ENCODE results near the gene STYX.
"Not testable (repeated sequence)": the region's sequence is repeated elsewhere in the genome, so short reads cannot be mapped to it uniquely, and the experiment has no call there.

The STYX gene

GRCh38 chr14:52727509-52727908, 2.5 kb upstream of the STYX start:
- not testable (repeated sequence) for DNase-seq

- not testable (repeated sequence) for DNase-seq
These were observed 931 bp upstream of the STYX start for GRCh38 chr14:52729035-52729434.

- no peak for DNase-seq
These were observed 411 bp upstream of the STYX start for GRCh38 chr14:52729585-52729924.

- DNase-seq: no peak
These were observed 744 bp downstream of the STYX start for GRCh38 chr14:52730709-52731111.

GRCh38 chr14:52733824-52734223, 3.9 kb downstream of the STYX start:
- no peak for DNase-seq

GRCh38 chr14:52735921-52736489, 6.0 kb downstream of the STYX start:
- DNase-seq: no peak

- no peak for DNase-seq
These were observed 8.4 kb downstream of the STYX start for GRCh38 chr14:52738409-52738808.

GRCh38 chr14:52740751-52741150, 10.8 kb downstream of the STYX start:
- no peak for DNase-seq

GRCh38 chr14:52741865-52742264, 11.9 kb downstream of the STYX start:
- no peak for DNase-seq

GRCh38 chr14:52748647-52749292, 18.8 kb downstream of the STYX start:
- no peak for DNase-seq

- no peak for DNase-seq
These were observed 25.8 kb downstream of the STYX start for GRCh38 chr14:52755607-52756316.

GRCh38 chr14:52759145-52759544, 29.2 kb downstream of the STYX start:
- DNase-seq: no peak

- DNase-seq: not testable (repeated sequence)
These were observed 33.0 kb downstream of the STYX start for GRCh38 chr14:52762923-52763322.

- no peak for DNase-seq
These were observed 37.3 kb downstream of the STYX start for GRCh38 chr14:52767058-52767833.

GRCh38 chr14:52769887-52770286, 39.9 kb downstream of the STYX start:
- DNase-seq: no peak

GRCh38 chr14:52776816-52777215, 46.9 kb downstream of the STYX start:
- no peak for DNase-seq

- no peak for DNase-seq
These were observed 48.7 kb downstream of the STYX start for GRCh38 chr14:52778702-52779101.

- no peak for DNase-seq
These were observed 50.9 kb downstream of the STYX start for GRCh38 chr14:52780893-52781292.

GRCh38 chr14:52781629-52782028, 51.7 kb downstream of the STYX start:
- no peak for DNase-seq

GRCh38 chr14:52783206-52783605, 53.2 kb downstream of the STYX start:
- DNase-seq: no peak

GRCh38 chr14:52786887-52787286, 56.9 kb downstream of the STYX start:
- no peak for DNase-seq

GRCh38 chr14:52789118-52789517, 59.2 kb downstream of the STYX start:
- no peak for DNase-seq

- no peak for DNase-seq
These were observed 60.2 kb downstream of the STYX start for GRCh38 chr14:52790011-52790755.
